NCI-H345 treated with DMSO at 0.1 percent for 48 hours (cell line): ENCODE data around the gene FKTN.

ENCODE experiments used
- DNase-seq: peaks from one replicate; lab custom pipeline; 2025; ENCODE audit not compliant: unreplicated experiment; lab: John Stamatoyannopoulos, UW

FKTN gene

GRCh38 chr9:105632807-105633206 is 74.9 kb downstream of the FKTN start:
- no peak for DNase-seq

GRCh38 chr9:105633411-105633810 is 75.5 kb downstream of the FKTN start:
- DNase-seq = no peak

GRCh38 chr9:105636331-105636730 is 78.4 kb downstream of the FKTN start:
- no peak for DNase-seq

GRCh38 chr9:105637787-105638395 is 80.0 kb downstream of the FKTN start:
- no peak for DNase-seq

- DNase-seq = no peak
Measured at GRCh38 chr9:105639936-105640335, 82.0 kb downstream of the FKTN start.

GRCh38 chr9:105643795-105644194 is 85.9 kb downstream of the FKTN start:
- DNase-seq = no peak

- peak; percentile 86 for DNase-seq
Measured at GRCh38 chr9:105646879-105647594, 89.1 kb downstream of the FKTN start.

GRCh38 chr9:105647595-105648349 is 89.8 kb downstream of the FKTN start:
- DNase-seq = peak; percentile 72

GRCh38 chr9:105651806-105652205 is 93.9 kb downstream of the FKTN start:
- peak; percentile 56 for DNase-seq

- peak; percentile 36 for DNase-seq
Measured at GRCh38 chr9:105656131-105656921, 98.4 kb downstream of the FKTN start.

- DNase-seq = peak; percentile 74
Measured at GRCh38 chr9:105658351-105658750, 100.4 kb downstream of the FKTN start.

GRCh38 chr9:105661011-105661410 is 103.1 kb downstream of the FKTN start:
- DNase-seq = no peak

GRCh38 chr9:105662184-105663104 is 104.5 kb downstream of the FKTN start, which contains the start of gene TAL2:
Gene TAL2 (plus strand): TSS chr9:105662457. CDS start chr9:105662497, 40 bp downstream.
- DNase-seq = no peak

- no peak for DNase-seq
Measured at GRCh38 chr9:105663914-105664313, 106.0 kb downstream of the FKTN start.

- no peak for DNase-seq
Measured at GRCh38 chr9:105667867-105668266, 109.9 kb downstream of the FKTN start.

- no peak for DNase-seq
Measured at GRCh38 chr9:105670315-105670714, 112.4 kb downstream of the FKTN start.

- DNase-seq = no peak
Measured at GRCh38 chr9:105670775-105671174, 112.8 kb downstream of the FKTN start.

GRCh38 chr9:105672711-105673234 is 114.8 kb downstream of the FKTN start:
- no peak for DNase-seq

GRCh38 chr9:105673850-105674387 is 116.0 kb downstream of the FKTN start:
- no peak for DNase-seq
